ENCODE data around the gene OPTN. TPM values are rescaled to one million over a fixed set of nuclear protein-coding genes. Genes with fewer than 3 reads are reported as not detected.

OPTN gene
- total and polyA plus RNA-seq, 10 of the 15 experiments (the other 5 are each of a cell fraction or from before 2014, with no cell fraction given) = 15.2 to 42.4 (median 25.5) TPM

DNA sequence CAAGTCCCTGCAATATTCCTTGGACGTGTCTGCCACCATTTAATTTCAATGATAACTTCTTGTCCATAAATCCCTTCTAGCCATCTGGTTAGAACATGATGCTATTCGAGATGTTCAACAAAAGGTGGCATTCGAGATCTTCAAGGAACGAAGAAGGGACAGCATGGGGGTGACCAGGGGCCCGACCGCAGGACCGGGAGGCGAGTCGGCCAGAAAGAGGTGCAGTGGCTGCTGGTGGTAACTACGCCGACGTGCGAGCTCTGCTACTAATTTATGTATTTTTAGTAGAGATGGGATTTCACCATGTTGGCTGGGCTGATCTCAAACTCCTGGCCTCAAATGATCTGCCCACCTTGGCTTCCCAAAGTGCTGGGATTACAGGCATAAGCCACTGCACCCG lies 4.7 kb downstream of the OPTN start (continued):
- TF ChIP-seq ZBED1 (IDR thresholded peaks at IDR 0.05; ENCODE audit: borderline replicate concordance) (no peak), PAX5 (IDR thresholded peaks at IDR 0.05; ENCODE audit: borderline replicate concordance, low read depth, low read length) (no peak), TBL1XR1 (IDR thresholded peaks at IDR 0.05; ENCODE audit: low read depth, low read length) (no peak), ZBTB40 (IDR thresholded peaks at IDR 0.05; ENCODE audit: borderline replicate concordance) (no peak), FOXM1 (IDR thresholded peaks at IDR 0.05; ENCODE audit: low read depth, low read length) (no peak), EED (IDR thresholded peaks at IDR 0.05; ENCODE audit: low read depth) (no peak), MYC (IDR thresholded peaks at IDR 0.05; ENCODE audit: insufficient read depth, insufficient read length, insufficient replicate concordance, low read length, severe bottlenecking) (no peak), MYB (IDR thresholded peaks at IDR 0.05; ENCODE audit: borderline replicate concordance, low read depth, low read length) (no peak)
- TF ChIP-seq, protein P1, sequence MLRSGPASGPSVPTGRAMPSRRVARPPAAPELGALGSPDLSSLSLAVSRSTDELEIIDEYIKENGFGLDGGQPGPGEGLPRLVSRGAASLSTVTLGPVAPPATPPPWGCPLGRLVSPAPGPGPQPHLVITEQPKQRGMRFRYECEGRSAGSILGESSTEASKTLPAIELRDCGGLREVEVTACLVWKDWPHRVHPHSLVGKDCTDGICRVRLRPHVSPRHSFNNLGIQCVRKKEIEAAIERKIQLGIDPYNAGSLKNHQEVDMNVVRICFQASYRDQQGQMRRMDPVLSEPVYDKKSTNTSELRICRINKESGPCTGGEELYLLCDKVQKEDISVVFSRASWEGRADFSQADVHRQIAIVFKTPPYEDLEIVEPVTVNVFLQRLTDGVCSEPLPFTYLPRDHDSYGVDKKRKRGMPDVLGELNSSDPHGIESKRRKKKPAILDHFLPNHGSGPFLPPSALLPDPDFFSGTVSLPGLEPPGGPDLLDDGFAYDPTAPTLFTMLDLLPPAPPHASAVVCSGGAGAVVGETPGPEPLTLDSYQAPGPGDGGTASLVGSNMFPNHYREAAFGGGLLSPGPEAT (IDR thresholded peaks at IDR 0.05; ENCODE audit: low read depth) = no peak
- TF ChIP-seq, protein P2, sequence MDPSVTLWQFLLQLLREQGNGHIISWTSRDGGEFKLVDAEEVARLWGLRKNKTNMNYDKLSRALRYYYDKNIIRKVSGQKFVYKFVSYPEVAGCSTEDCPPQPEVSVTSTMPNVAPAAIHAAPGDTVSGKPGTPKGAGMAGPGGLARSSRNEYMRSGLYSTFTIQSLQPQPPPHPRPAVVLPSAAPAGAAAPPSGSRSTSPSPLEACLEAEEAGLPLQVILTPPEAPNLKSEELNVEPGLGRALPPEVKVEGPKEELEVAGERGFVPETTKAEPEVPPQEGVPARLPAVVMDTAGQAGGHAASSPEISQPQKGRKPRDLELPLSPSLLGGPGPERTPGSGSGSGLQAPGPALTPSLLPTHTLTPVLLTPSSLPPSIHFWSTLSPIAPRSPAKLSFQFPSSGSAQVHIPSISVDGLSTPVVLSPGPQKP (IDR thresholded peaks at IDR 0.05; ENCODE audit: low read depth, low read length) = no peak
